Effector memory CD4-positive, alpha-beta T cell (primary cell): Measurements from ENCODE around the gene HOXB1.

ENCODE experiments used
- DNase-seq, 3 donors: peaks; one replicate each; pipeline ENCODE4 v3.0.0-alpha.2; 2020
- H3K27ac ChIP-seq: 2 replicates; pipeline ENCODE4 v1.7.0; 2013; ENCODE audit warnings: mild to moderate bottlenecking, low read length, moderate library complexity; ENCODE audit not compliant: insufficient read depth, poor library complexity, severe bottlenecking
- H3K27me3 ChIP-seq: replicated peaks from 2 replicates; pipeline ENCODE4 v1.7.0; 2013; ENCODE audit warnings: mild to moderate bottlenecking, low read length; ENCODE audit not compliant: insufficient read depth, control insufficient read depth, poor library complexity, severe bottlenecking
- H3K36me3 ChIP-seq: 2 replicates; pipeline ENCODE4 v1.7.0; 2013; ENCODE audit warnings: mild to moderate bottlenecking, low read length, moderate library complexity; ENCODE audit not compliant: control insufficient read depth, insufficient read depth
- H3K4me1 ChIP-seq: 2 replicates; pipeline ENCODE4 v1.7.0; 2013; ENCODE audit warnings: low read length, mild to moderate bottlenecking; ENCODE audit not compliant: control insufficient read depth, insufficient read depth, poor library complexity, severe bottlenecking
- H3K4me3 ChIP-seq: 2 replicates; pipeline ENCODE4 v1.7.0; 2013; ENCODE audit warnings: low read length, low read depth, mild to moderate bottlenecking; ENCODE audit not compliant: insufficient read depth, poor library complexity, severe bottlenecking
- H3K9me3 ChIP-seq: 2 replicates; pipeline ENCODE4 v1.7.0; 2013; ENCODE audit warnings: mild to moderate bottlenecking, low read length, moderate library complexity; ENCODE audit not compliant: control insufficient read depth

The HOXB1 gene

GRCh38 chr17:48547808-48548522 is 17.2 kb upstream of the HOXB1 start:
- H3K27me3 ChIP-seq: no peaks in the 10 kb centered on the region

GRCh38 chr17:48546924-48547807 is 16.4 kb upstream of the HOXB1 start:
- Histone ChIP-seq H3K4me3 (peak overlapping the region; percentile 10), H3K9me3 (no peaks in the 10 kb centered on the region), H3K4me1 (peaks cover 26% of the 10 kb centered on the region), H3K27me3 (no peaks in the 10 kb centered on the region), H3K27ac (peak overlapping the region; percentile 46), H3K36me3 (no peaks in the 10 kb centered on the region)
- DNase-seq: no peak

More at GRCh38 chr17:48547808-48548522, 17.2 kb upstream of the HOXB1 start:
- no peak overlapping the region for H3K4me3 ChIP-seq
- H3K36me3 ChIP-seq: no peaks in the 10 kb centered on the region
- H3K4me1 ChIP-seq: peaks cover 22% of the 10 kb centered on the region
- peak overlapping the region; percentile 52 for H3K27ac ChIP-seq
- DNase-seq: peak in 2 of 3 donors; percentile 36 to 41
- H3K9me3 ChIP-seq: no peaks in the 10 kb centered on the region

DNA sequence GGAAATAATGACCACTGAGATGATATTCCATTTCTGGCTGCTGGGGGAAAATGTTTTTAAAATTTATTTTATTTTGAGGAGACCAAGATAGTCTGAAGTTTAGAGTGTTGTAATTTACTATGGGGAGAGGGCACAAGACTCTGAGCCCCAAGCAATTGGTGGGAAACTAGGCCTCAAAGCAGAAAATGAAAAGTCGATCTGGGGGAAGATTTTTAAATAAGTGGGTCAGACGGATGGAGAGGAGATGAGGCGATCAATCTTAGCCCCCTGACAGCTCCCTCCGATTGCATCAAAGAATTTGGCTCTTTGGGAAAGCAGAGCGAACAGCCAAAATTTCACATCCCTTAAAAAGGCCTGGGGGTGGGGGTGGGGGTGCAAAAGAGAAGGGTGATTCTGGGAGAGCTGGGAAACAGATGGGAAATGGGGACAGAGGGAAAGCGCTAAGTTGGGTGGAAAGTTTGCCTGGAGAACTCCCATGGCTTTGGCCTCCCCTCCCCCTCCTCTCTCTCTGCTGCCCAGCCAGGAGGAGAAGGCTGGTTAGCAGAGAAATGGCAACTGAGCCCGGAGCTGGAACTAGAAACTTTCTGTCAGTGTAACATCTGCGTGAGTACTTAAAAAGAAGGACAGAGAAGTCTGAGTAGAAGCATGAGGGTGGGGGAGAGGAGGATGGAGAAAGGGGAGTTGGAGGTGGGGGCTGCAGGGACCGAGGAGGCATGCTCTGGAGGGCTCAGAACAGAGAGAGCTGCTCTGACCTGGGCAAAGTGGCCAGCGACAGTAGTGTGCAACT is 15.5 kb upstream of the HOXB1 start:
- no peaks in the 10 kb centered on the region for H3K9me3 ChIP-seq
- peak overlapping the region; percentile 89 for H3K27ac ChIP-seq
- peaks cover 26% of the 10 kb centered on the region for H3K4me1 ChIP-seq
- peak overlapping the region; percentile 10 for H3K4me3 ChIP-seq
- no peak for DNase-seq
- no peaks in the 10 kb centered on the region for H3K36me3 ChIP-seq
- H3K27me3 ChIP-seq: no peaks in the 10 kb centered on the region

GRCh38 chr17:48545539-48545938 is 14.7 kb upstream of the HOXB1 start:
- no peaks in the 10 kb centered on the region for H3K9me3 ChIP-seq
- DNase-seq: no peak
- H3K36me3 ChIP-seq: no peaks in the 10 kb centered on the region
- H3K27ac ChIP-seq: peak overlapping the region; percentile 89
- no peak overlapping the region for H3K4me3 ChIP-seq
- peaks cover 28% of the 10 kb centered on the region for H3K4me1 ChIP-seq
- H3K27me3 ChIP-seq: no peaks in the 10 kb centered on the region

GRCh38 chr17:48545022-48545375 is 14.2 kb upstream of the HOXB1 start, which contains the start of gene HOXB2:
HOXB2 (minus strand) TSS chr17:48545109; CDS start chr17:48544911, 198 bp downstream.
- H3K4me3 ChIP-seq: peak within 1 kb of the TSS; percentile 77
- H3K36me3 ChIP-seq: no peaks in the 10 kb centered on the region
- no peaks in the 10 kb centered on the region for H3K9me3 ChIP-seq
- H3K27me3 ChIP-seq: no peaks in the 10 kb centered on the region
- H3K4me1 ChIP-seq: peaks cover 28% of the 10 kb centered on the region
- H3K27ac ChIP-seq: peak within 1 kb of the TSS; percentile 89
- DNase-seq: no peak

- peak overlapping the region; percentile 89 for H3K27ac ChIP-seq
- no peaks in the 10 kb centered on the region for H3K9me3 ChIP-seq
- peak in 2 of 3 donors; percentile 31 to 45 for DNase-seq
- peaks cover 28% of the 10 kb centered on the region for H3K4me1 ChIP-seq
- H3K27me3 ChIP-seq: no peaks in the 10 kb centered on the region
- no peaks in the 10 kb centered on the region for H3K36me3 ChIP-seq
- H3K4me3 ChIP-seq: peak overlapping the region; percentile 77
Observed at GRCh38 chr17:48544349-48545021, 13.7 kb upstream of the HOXB1 start.

GRCh38 chr17:48543854-48544348 is 13.1 kb upstream of the HOXB1 start:
- H3K27me3 ChIP-seq: no peaks in the 10 kb centered on the region
- peaks cover 28% of the 10 kb centered on the region for H3K4me1 ChIP-seq
- H3K4me3 ChIP-seq: peak overlapping the region; percentile 77
- DNase-seq: no peak
- H3K9me3 ChIP-seq: no peaks in the 10 kb centered on the region
- H3K36me3 ChIP-seq: no peaks in the 10 kb centered on the region
- peak overlapping the region; percentile 89 for H3K27ac ChIP-seq

- H3K4me3 ChIP-seq: peak overlapping the region; percentile 77
- DNase-seq: peak in 2 of 3 donors; percentile 42 to 46
- H3K36me3 ChIP-seq: no peaks in the 10 kb centered on the region
- peak overlapping the region; percentile 89 for H3K27ac ChIP-seq
- H3K27me3 ChIP-seq: no peaks in the 10 kb centered on the region
- no peaks in the 10 kb centered on the region for H3K9me3 ChIP-seq
- H3K4me1 ChIP-seq: peaks cover 23% of the 10 kb centered on the region
Observed at GRCh38 chr17:48543107-48543853, 12.5 kb upstream of the HOXB1 start.

DNA sequence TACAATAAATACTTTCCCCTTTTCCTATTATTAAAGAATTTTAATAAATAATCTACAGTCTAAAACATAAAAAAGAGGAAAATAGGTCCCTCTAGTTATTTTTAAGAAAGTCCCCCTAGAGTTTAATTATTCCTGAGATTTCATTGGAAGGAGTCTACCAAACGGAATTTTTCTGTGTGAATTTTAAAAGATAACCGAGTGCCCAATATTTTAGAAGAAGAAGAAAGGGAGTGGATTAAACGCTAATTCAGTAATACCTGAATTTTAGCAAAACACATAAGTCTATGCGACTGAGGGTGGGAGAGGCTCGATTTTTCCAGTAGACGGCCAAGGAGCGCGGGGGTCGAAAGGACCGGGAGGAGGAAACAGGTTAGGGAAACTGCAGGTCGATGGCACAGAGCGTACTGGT is 11.9 kb upstream of the HOXB1 start:
- Histone ChIP-seq H3K4me1 (peaks cover 23% of the 10 kb centered on the region), H3K4me3 (peak overlapping the region; percentile 77), H3K27ac (peak overlapping the region; percentile 89), H3K36me3 (no peaks in the 10 kb centered on the region), H3K9me3 (no peaks in the 10 kb centered on the region), H3K27me3 (no peaks in the 10 kb centered on the region)
- DNase-seq: no peak
